Stimulated activated CD8-positive, alpha-beta memory T cell treated with anti-CD3 and anti-CD28 coated beads, Interleukin-4, amount 100 ng/mL, for 4 hours (primary cell): ENCODE results near the gene ZNF559.

Experiments
- DNase-seq, 2 donors: peaks; one replicate each; pipeline ENCODE4 v3.0.0-alpha.2; 2020; ENCODE audit warnings: low read depth in 2 of 2, low spot score in 1 of 2

The ZNF559 gene

DNA sequence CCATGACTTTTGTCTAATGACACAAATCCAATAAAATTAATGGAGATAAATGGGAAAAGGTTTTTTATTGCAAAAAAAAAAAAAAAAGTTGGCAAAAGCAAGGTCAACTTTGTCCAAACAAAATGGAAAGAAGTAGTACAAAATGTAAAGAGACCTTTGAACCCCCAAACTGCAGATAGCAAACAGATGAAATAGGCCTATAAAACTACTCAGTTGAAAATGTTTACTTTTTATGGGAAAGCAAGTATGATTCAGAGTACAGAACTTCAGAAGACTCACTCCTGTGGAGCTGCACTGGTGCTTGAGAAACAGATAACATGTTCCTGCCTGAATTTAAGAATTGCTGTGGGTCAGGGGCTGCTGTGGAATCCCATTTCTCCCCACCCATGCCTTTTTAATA lies 29.0 kb downstream of the ZNF559 start:
- no peak for DNase-seq

DNA sequence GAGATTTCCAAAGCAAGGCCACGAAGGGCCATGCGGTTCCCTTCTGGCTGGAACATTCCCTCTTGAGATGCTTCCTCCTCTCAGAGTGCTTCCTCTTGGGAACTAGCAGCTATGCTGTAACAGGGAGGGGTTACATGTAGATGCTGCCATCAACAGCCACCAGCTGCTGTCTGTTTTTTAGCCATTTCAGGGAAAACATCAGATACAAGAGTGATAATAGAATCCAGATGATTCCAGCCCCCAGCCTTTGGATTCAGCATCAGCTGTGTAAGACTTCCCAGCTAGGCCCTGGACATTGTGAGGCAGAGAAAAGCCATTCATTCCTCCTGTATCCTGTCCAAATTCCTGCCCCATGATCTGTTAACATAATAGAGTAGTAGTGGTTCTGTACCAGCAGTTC lies 30.7 kb downstream of the ZNF559 start:
- DNase-seq: no peak

DNA sequence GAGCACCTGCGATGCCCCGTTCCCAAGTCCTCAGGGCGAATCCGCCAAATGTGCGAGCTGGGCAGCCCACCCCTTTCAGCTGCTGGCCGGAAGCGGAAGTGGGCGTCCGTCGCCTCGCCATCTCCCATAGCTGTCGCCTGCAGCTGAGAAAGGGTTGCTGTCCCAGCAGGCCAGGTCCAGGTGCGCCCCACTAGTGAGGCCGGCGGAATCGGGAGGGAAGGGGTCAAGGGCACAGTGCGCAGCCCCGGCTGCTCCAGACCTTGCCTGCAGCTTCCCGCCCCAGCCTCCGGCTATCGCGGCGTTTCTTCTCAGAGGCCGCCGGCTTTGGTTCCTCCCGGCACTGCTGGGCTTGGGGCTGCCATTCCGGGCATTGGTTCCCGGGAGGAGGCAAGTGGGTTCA lies 38.9 kb downstream of the ZNF559 start, which contains the start of gene ZNF177:
Gene ZNF177 (plus strand): TSS at position 109 of the 400 bp plus-strand sequence. CDS start 15,299 bp downstream, outside the sequence.
- no peak for DNase-seq

DNA sequence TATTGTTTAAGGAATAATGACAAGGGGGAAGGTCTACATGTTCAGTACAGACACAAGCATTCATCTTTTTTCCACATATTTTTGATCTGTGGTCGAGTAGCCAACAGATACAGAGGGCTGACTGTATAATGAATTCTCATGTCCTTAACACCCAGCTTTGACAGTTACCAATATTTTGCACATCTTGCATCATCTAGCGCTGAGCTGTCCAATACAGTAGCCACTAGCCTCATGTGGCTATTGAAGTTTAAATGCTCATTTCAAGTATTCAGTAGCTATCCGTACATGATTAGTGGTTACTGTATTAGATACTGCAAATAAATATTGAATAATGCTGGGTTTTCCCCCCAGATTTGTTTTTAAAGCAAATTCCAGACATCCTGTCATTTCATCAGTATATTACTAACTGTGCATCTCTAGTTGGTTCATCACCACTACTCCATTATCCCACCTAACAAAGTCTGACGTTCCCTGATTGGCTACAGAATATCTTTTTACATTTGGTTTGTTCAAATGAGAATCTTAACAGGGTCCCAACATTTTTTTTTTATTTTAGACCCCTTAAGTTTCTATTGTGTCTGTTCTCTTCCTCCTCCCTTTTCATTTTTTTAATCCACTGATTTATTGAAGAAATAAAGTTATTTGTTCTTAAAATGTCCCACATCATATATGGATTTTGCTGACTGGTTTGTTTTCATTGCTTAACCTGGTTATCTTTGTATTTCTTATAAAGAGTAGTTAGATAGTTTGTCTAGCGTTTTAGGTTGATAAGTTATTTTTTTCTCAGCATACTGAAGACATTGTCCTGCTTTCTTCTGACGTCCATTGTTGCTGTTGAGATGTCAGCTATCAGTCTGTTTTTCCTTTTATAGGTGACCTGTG lies 47.0 kb downstream of the ZNF559 start:
- no peak for DNase-seq

DNA sequence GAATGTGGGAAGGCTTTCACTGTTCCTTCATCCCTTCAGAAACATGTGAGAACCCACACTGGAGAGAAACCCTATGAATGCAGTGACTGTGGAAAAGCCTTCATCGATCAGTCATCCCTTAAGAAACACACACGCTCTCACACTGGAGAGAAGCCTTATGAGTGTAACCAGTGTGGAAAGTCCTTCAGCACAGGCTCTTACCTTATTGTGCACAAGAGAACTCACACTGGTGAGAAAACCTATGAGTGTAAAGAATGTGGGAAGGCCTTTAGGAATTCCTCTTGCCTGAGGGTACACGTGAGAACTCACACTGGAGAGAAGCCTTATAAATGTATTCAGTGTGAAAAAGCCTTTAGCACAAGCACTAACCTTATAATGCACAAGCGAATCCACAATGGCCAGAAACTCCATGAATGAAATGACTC lies 57.4 kb downstream of the ZNF559 start:
- DNase-seq: no peak
